ENCODE data around the gene INSL4. TPM values are rescaled to one million over a fixed set of nuclear protein-coding genes. Genes with fewer than 3 reads are reported as not detected.

Gene INSL4
- total and polyA plus RNA-seq, 10 of the 15 experiments (the other 5 are each of a cell fraction or from before 2014, with no cell fraction given): 0.03 TPM; not detected in 9

- intact Hi-C loops (cut with micrococcal nuclease; ENCODE audit: unreplicated experiment): loop anchor here (5.0 to 10.0 kb wide), 2 partner anchors 239 to 417 kb away; no protein-coding TSS in a partner anchor
- no peak within 1 kb of the TSS for H2AFZ ChIP-seq (ENCODE audit: control insufficient read depth, low read depth, low read length)
- BruUV-seq (replicated peaks): no TSS peak
- in situ Hi-C loops (cut with MboI): no loop called here
- POLR2A ChIA-PET: no interaction called here
- SMC1A ChIA-PET (ENCODE audit: uncharacterized antibody, unreplicated experiment): interaction anchor here (0.6 to 2.0 kb wide), 2 partner anchors 255 to 257 kb away, joined by 4 to 10 read pairs; no protein-coding TSS in a partner anchor
- H3K4me3 ChIP-seq: no peak within 1 kb of the TSS
- ATAC-seq (no peak), DNase-seq (ENCODE audit: low read depth, low spot score) (no peak), FAIRE-seq (no peak)
- TF ChIP-seq CREB1 (IDR thresholded peaks at IDR 0.05; ENCODE audit: low read depth): no peak
- no peak for TF ChIP-seq E4F1 (IDR thresholded peaks at IDR 0.05; ENCODE audit: borderline replicate concordance, partially characterized antibody)
- TF ChIP-seq ZNF592 (IDR thresholded peaks at IDR 0.05): no peak
- TF ChIP-seq ATF7 (IDR thresholded peaks at IDR 0.05; ENCODE audit: low read depth): no peak
- TF ChIP-seq E2F8 (IDR thresholded peaks at IDR 0.05; ENCODE audit: low read depth, partially characterized antibody): no peak
- TF ChIP-seq SMAD1 (IDR thresholded peaks at IDR 0.05; ENCODE audit: low read depth, partially characterized antibody): no peak
- no peak for TF ChIP-seq NR2C1 (IDR thresholded peaks at IDR 0.05)
- no peak for TF ChIP-seq SREBF1 (IDR thresholded peaks at IDR 0.05; ENCODE audit: low read length)
- H3K36me3 ChIP-seq (ENCODE audit: control insufficient read depth in 2 of 2, insufficient read depth in 2 of 2, low read length in 1 of 2): no peaks in the 10 kb centered on the region
- H3K79me2 ChIP-seq (ENCODE audit: control insufficient read depth, insufficient read depth, low read length): no peaks in the 10 kb centered on the region
- no peaks in the 10 kb centered on the region for H3K9me3 ChIP-seq (replicated peaks; ENCODE audit: control insufficient read depth, insufficient read depth, low read length)
- CTCF ChIA-PET: interaction anchor here (0.6 to 1.6 kb wide), 5 partner anchors 9 to 1063 kb away, joined by 3 to 5 read pairs (median 3); no protein-coding TSS in a partner anchor
- no peak within 1 kb of the TSS for H3K4me2 ChIP-seq (ENCODE audit: control insufficient read depth, insufficient read depth)
- no peaks in the 10 kb centered on the region for H3K27me3 ChIP-seq (replicated peaks in 1 of 2; ENCODE audit: control insufficient read depth in 2 of 2, insufficient read depth in 2 of 2, low read length in 1 of 2)
- 70% methylated on average over 44 of the region's 44 CpGs for WGBS (ENCODE audit: insufficient coverage, insufficient replicate concordance, low lambda C conversion rate, missing lambda C conversion rate)
- no peaks in the 10 kb centered on the region for H4K20me1 ChIP-seq (ENCODE audit: control insufficient read depth, insufficient read depth)
- no peak within 1 kb of the TSS for H3K9ac ChIP-seq (ENCODE audit: control insufficient read depth, insufficient read depth, low read length)
- no peak within 1 kb of the TSS for H3K27ac ChIP-seq (ENCODE audit: control insufficient read depth, insufficient read depth)
- H3K4me1 ChIP-seq (ENCODE audit: control insufficient read depth, insufficient read depth, low read length): no peaks in the 10 kb centered on the region
- RAD21 ChIA-PET (ENCODE audit: unreplicated experiment): interaction anchor here (1.2 kb wide), 1 partner anchor 240 kb away, joined by 5 read pairs; no protein-coding TSS in a partner anchor
Measured at GRCh38 chr9:5185220-5185840, 45.9 kb upstream of the INSL4 start, which contains the start of gene INSL6. Gene INSL6 (minus strand): TSS chr9:5185639. CDS start chr9:5185602, 37 bp downstream.
